OCI-LY7 (cell line): ENCODE results near the gene RARB. TPM values are rescaled to one million over a fixed set of nuclear protein-coding genes. Genes with fewer than 3 reads are reported as not detected.

Experiments
- BruUV-seq: library from RNA; stranded (reverse); fragments of 400-500 nt; replicated peaks from 2 replicates; lab custom pipeline; 2021; lab: Mats Ljungman, UMichigan
- CTCF ChIA-PET: fragments of 300-600 bp; sonication (Branson Sonifier 250); formaldehyde crosslinking; loops from one replicate; lab custom pipeline; 2022; ENCODE audit warnings: antibody characterized with exemption; ENCODE audit not compliant: unreplicated experiment; lab: Charles Lee
- POLR2A ChIA-PET: fragments of 300-600 bp; sonication (Branson Sonifier 250); formaldehyde crosslinking; loops from one replicate; lab custom pipeline; 2022; ENCODE audit warnings: antibody characterized with exemption; lab: Charles Lee
- DNase-seq: peaks from one replicate; pipeline ENCODE4 v3.0.0-alpha.2; 2015; ENCODE audit warnings: low spot score
- H2AFZ ChIP-seq: fragments of 200-600 bp; sonication (generic), shearing (Covaris generic); 2 replicates; pipeline ENCODE4 v1.6.1; 2014; ENCODE audit warnings: mild to moderate bottlenecking, antibody characterized with exemption, low read length, moderate library complexity
- H3K27ac ChIP-seq: fragments of 200-600 bp; sonication (generic); 2 replicates; pipeline ENCODE4 v1.5.1; 2014; ENCODE audit warnings: mixed run types, low read depth, mild to moderate bottlenecking, moderate library complexity, low read length, inconsistent platforms; ENCODE audit not compliant: poor library complexity, severe bottlenecking
- H3K36me3 ChIP-seq: fragments of 200-600 bp; sonication (generic); 2 replicates; pipeline ENCODE4 v1.6.1; 2014; ENCODE audit warnings: mild to moderate bottlenecking, antibody characterized with exemption, low read length, moderate library complexity, mixed read lengths; ENCODE audit not compliant: insufficient read depth
- H3K4me1 ChIP-seq: fragments of 200-600 bp; sonication (generic); 2 replicates; pipeline ENCODE4 v1.5.1; 2014; ENCODE audit warnings: mild to moderate bottlenecking, low read length; ENCODE audit not compliant: insufficient read depth, poor library complexity, severe bottlenecking
- H3K4me2 ChIP-seq: fragments of 200-600 bp; sonication (generic); 2 replicates; pipeline ENCODE4 v1.6.1; 2014; ENCODE audit warnings: mild to moderate bottlenecking, low read length
- H3K4me3 ChIP-seq: fragments of 200-600 bp; sonication (generic); 2 replicates; pipeline ENCODE4 v1.5.1; 2014; ENCODE audit warnings: mild to moderate bottlenecking, low read depth, low read length; ENCODE audit not compliant: poor library complexity, severe bottlenecking
- H3K79me2 ChIP-seq: fragments of 200-600 bp; sonication (generic); 2 replicates; pipeline ENCODE4 v1.6.1; 2016; ENCODE audit warnings: low read depth, mild to moderate bottlenecking, low read length, moderate library complexity, mixed read lengths; ENCODE audit not compliant: insufficient read depth
- H3K9me2 ChIP-seq: fragments of 200-600 bp; sonication (generic); 2 replicates; pipeline ENCODE4 v1.6.1; 2016; ENCODE audit warnings: mild to moderate bottlenecking, low read length, mixed read lengths; ENCODE audit not compliant: insufficient read depth
- H3K9me3 ChIP-seq: fragments of 200-600 bp; sonication (generic); 2 replicates; pipeline ENCODE4 v1.6.1; 2014; ENCODE audit warnings: mild to moderate bottlenecking, mixed run types, low read length, mixed read lengths
- H4K20me1 ChIP-seq: fragments of 200-600 bp; sonication (generic); 2 replicates; pipeline ENCODE4 v1.6.1; 2014; ENCODE audit warnings: mild to moderate bottlenecking, antibody characterized with exemption, low read length, moderate library complexity, mixed read lengths; ENCODE audit not compliant: insufficient read depth
- EZH2phosphoT487 ChIP-seq: fragments of 200-600 bp; sonication (generic); IDR thresholded peaks from 2 replicates; pipeline ENCODE4 v1.6.1; 2018; ENCODE audit warnings: low read depth, borderline replicate concordance, mild to moderate bottlenecking, mixed run types, antibody characterized with exemption, low read length, moderate library complexity, mixed read lengths
- intact Hi-C: fragments of 100-400 bp; cut with micrococcal nuclease; formaldehyde crosslinking; loops from one replicate; pipeline ENCODE4 v1.10.0; 2022; ENCODE audit not compliant: unreplicated experiment
- total RNA-seq, 2 experiments: library from RNA; depleted of rRNA in 1 of 2; stranded (reverse); fragments of >200 nt in 1 of 2; shearing (Covaris generic) in 1 of 2; gene quantifications; 2 replicates each; pipeline ENCODE4 v1.2.3, GENCODE V29; 2014 to 2022
- TF ChIP-seq, protein P1 (sequence below): fragments of 200-600 bp; sonication (generic); conservative IDR thresholded peaks from 2 replicates; pipeline ENCODE4 v1.5.1; 2014; ENCODE audit warnings: mild to moderate bottlenecking, antibody characterized with exemption, low read length, moderate library complexity, mixed read lengths

RARB gene
- total RNA-seq, 2 experiments from 2014 or later, result not detected

DNA sequence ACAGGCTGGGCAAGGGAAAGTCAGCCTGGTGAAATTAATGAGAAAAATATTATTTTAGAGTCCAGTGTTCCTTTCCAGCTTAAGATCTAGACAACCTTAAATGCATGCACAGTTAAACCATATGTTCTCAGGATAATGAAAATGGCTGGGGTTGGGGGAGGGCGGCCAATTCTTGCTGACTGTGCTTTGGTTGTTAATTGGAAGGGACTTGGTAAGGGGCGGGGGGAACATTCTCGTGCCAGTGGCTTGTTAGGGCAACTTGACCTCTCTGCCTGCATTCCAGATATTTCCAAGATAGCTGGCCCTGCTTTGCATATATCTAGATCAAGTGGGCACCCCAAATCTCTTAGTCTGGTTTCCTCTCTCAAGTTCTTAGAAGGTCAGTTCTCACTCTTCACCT, 124.2 kb downstream of the RARB start:
- Histone ChIP-seq H3K9me2 (no peaks in the 10 kb centered on the region), H3K9me3 (no peaks in the 10 kb centered on the region), H3K4me2 (no peak overlapping the region), H3K36me3 (no peaks in the 10 kb centered on the region), H3K27ac (no peak overlapping the region), H3K4me1 (no peaks in the 10 kb centered on the region), H2AFZ (no peak overlapping the region), H4K20me1 (no peaks in the 10 kb centered on the region), H3K79me2 (no peaks in the 10 kb centered on the region), H3K4me3 (no peak overlapping the region)
- intact Hi-C loops, result no loop called here
- DNase-seq, result no peak
- ChIA-PET CTCF (no interaction called here), POLR2A (interaction anchor here (0.7 to 1.2 kb wide), 2 partner anchors 11 to 722 kb away, joined by 3 to 4 read pairs; no protein-coding TSS in a partner anchor)
- no TSS peak for BruUV-seq
- TF ChIP-seq EZH2phosphoT487, result no peak
- TF ChIP-seq, protein P1, sequence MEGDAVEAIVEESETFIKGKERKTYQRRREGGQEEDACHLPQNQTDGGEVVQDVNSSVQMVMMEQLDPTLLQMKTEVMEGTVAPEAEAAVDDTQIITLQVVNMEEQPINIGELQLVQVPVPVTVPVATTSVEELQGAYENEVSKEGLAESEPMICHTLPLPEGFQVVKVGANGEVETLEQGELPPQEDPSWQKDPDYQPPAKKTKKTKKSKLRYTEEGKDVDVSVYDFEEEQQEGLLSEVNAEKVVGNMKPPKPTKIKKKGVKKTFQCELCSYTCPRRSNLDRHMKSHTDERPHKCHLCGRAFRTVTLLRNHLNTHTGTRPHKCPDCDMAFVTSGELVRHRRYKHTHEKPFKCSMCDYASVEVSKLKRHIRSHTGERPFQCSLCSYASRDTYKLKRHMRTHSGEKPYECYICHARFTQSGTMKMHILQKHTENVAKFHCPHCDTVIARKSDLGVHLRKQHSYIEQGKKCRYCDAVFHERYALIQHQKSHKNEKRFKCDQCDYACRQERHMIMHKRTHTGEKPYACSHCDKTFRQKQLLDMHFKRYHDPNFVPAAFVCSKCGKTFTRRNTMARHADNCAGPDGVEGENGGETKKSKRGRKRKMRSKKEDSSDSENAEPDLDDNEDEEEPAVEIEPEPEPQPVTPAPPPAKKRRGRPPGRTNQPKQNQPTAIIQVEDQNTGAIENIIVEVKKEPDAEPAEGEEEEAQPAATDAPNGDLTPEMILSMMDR, result no peak

DNA sequence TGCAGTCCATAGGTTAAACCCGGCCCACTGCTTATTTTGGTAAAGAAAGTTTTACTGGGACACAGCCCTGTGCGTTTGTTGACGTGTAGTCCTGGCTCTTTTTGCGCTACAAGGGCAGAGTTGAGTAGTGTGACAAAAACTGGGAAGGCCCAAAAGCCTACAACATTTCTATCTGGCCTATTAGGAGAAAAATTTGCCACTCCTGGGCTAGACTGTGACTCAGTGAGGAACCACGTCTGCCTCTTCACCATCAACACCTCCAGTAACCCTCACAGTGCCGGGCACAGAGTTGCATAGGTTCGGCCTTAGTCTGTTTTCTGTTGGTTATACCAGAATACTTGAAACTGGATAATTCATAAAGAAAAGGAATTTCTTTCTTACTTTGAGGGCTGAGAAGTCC, 126.3 kb downstream of the RARB start:
- CTCF ChIA-PET, result no interaction called here
- H3K27ac ChIP-seq, result no peak overlapping the region
- H3K4me2 ChIP-seq, result no peak overlapping the region
- intact Hi-C loops, result no loop called here
- POLR2A ChIA-PET, result no interaction called here
- DNase-seq, result no peak
- BruUV-seq, result no TSS peak
- H2AFZ ChIP-seq, result no peak overlapping the region
- H3K4me3 ChIP-seq, result no peak overlapping the region
- no peaks in the 10 kb centered on the region for H4K20me1 ChIP-seq
- H3K79me2 ChIP-seq, result no peaks in the 10 kb centered on the region
- no peak for TF ChIP-seq EZH2phosphoT487
- TF ChIP-seq, protein P1, result no peak
- H3K9me3 ChIP-seq, result no peaks in the 10 kb centered on the region
- H3K4me1 ChIP-seq, result no peaks in the 10 kb centered on the region
- H3K9me2 ChIP-seq, result no peaks in the 10 kb centered on the region
- no peaks in the 10 kb centered on the region for H3K36me3 ChIP-seq

DNA sequence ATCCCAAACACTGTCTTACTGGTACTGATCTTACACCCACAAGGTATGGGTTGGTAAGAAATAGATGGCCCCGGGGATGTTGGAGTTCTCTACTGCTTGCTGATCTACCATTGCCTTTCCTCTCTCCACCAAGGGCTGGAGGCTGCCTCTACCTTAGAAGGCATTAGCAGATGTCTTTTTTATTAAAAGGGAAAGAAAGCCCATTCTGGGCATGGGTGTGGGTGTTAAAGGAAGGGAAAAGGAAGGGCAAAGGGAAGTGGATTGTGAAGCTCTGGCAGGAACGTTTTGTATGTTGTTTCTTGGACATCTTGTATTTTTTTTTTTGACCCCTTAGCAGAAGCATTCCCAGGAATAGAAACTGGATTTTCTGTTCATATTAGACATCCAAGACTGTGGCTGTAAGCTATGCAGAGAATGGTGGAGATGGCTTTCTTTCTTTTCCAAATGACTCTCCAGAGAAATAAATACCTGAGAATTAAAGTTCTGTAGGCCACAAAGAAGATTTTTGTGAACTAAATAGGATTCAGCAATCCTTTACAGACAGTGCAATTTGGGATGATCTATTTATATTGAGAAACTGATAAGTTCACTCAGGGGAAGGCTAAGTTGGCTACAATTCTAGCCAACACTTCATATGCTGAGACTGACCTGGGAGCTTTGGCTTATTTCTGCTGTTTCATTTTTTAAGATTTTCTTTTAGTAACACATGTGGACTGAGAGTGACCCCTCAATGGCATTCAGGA, 127.8 kb downstream of the RARB start:
- BruUV-seq, result no TSS peak
- no peaks in the 10 kb centered on the region for H3K9me3 ChIP-seq
- H2AFZ ChIP-seq, result no peak overlapping the region
- no peaks in the 10 kb centered on the region for H3K36me3 ChIP-seq
- no peak overlapping the region for H3K27ac ChIP-seq
- no peak for TF ChIP-seq EZH2phosphoT487
- TF ChIP-seq, protein P1, result no peak
- ChIA-PET POLR2A (interaction anchor here (1.1 kb wide), 1 partner anchor 19 kb away, joined by 3 read pairs; no protein-coding TSS in a partner anchor), CTCF (no interaction called here)
- no peaks in the 10 kb centered on the region for H3K4me1 ChIP-seq
- no peaks in the 10 kb centered on the region for H3K9me2 ChIP-seq
- intact Hi-C loops, result no loop called here
- H3K4me2 ChIP-seq, result no peak overlapping the region
- no peaks in the 10 kb centered on the region for H4K20me1 ChIP-seq
- H3K79me2 ChIP-seq, result no peaks in the 10 kb centered on the region
- DNase-seq, result no peak
- no peak overlapping the region for H3K4me3 ChIP-seq
